ENCODE results near the gene APEX1. TPM values are rescaled to one million over a fixed set of nuclear protein-coding genes. Genes with fewer than 3 reads are reported as not detected.

APEX1 gene
- total RNA-seq, 4 donors from 2014 or later: 52.4 to 208 (median 93.3) TPM

DNA sequence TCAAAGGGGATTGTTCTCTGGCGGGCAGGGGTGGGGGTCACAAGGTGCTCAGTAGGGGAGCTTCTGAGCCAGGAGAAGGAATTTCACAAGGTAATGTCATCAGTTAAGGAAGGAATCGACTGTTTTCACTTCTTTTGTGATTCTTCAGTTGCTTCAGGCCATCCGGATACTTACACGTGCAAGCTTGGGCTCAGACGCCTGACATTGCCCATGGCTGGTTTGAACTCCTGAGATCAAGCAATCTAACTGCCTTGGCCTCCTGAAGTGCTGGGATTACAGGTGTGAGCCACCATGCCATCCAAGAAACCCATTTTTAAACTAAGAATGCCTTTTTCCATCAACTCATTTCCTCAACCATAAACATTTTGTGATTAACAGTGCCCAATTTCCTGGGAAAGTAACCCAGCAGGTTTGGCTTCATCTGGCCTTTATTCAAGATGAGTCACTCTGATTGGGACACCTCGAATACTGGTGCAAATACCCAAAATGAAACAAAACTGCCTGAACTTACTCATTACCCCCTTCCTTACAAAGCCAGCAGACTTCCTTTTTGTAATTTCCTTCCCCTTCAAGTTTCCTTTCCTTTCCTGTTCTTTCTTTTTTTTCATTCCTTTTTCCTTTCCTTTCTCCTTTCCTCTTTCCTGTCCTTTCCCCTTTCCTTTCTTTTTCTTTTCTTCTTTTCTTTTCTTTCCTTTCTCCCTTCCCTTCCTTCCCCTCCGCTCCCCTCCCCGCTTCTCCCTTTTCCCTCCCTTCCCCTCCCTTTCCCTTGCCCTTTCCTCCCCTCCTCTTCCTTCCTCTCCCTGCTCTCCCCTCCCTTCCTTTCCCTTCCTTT lies 40.1 kb downstream of the APEX1 start:
- no peaks in the 10 kb centered on the region for H3K9me3 ChIP-seq
- H3K27me3 ChIP-seq: no peaks in the 10 kb centered on the region
- no peaks in the 10 kb centered on the region for H3K36me3 ChIP-seq
- H3K4me3 ChIP-seq: no peak overlapping the region
- intact Hi-C loops (cut with DNase I; ENCODE audit: low total_unique reads): no loop called here
- TF ChIP-seq POLR2A (IDR thresholded peaks at IDR 0.05) (no peak), CTCF (IDR thresholded peaks at IDR 0.05) (no peak)
- no peak overlapping the region for H3K27ac ChIP-seq
- no peak for DNase-seq
- no peaks in the 10 kb centered on the region for H3K4me1 ChIP-seq

GRCh38 chr14:20498622-20499021 lies 43.6 kb downstream of the APEX1 start:
- Histone ChIP-seq H3K4me3 (no peak overlapping the region), H3K27me3 (no peaks in the 10 kb centered on the region), H3K9me3 (no peaks in the 10 kb centered on the region), H3K4me1 (no peaks in the 10 kb centered on the region), H3K27ac (no peak overlapping the region), H3K36me3 (no peaks in the 10 kb centered on the region)
- intact Hi-C loops (cut with DNase I; ENCODE audit: low total_unique reads): no loop called here
- DNase-seq: no peak
- TF ChIP-seq CTCF (IDR thresholded peaks at IDR 0.05) (no peak), POLR2A (IDR thresholded peaks at IDR 0.05) (no peak)

DNA sequence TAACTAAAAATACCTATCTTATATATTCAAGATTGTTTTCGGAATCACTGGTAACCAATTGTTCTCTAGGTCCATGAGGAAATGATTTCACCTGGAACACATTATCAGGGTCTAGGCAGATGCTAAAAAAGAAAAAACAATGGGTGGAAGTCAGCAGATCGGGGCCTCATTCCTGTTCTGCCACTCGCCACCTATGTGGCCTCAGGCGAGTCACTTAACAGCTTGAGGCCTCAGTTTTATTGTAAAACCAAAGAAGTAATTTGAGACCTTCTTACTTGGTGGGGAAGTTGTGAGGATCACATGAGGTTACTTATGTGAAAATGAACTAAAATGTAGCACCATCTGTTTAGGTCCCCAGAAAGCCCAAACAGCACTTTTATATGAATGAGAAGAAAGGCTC lies 44.1 kb downstream of the APEX1 start:
- H3K9me3 ChIP-seq: no peaks in the 10 kb centered on the region
- H3K4me3 ChIP-seq: no peak overlapping the region
- no peak overlapping the region for H3K27ac ChIP-seq
- no peaks in the 10 kb centered on the region for H3K27me3 ChIP-seq
- no peak for TF ChIP-seq CTCF (IDR thresholded peaks at IDR 0.05)
- no peak for TF ChIP-seq POLR2A (IDR thresholded peaks at IDR 0.05)
- DNase-seq: no peak
- H3K36me3 ChIP-seq: no peaks in the 10 kb centered on the region
- no peaks in the 10 kb centered on the region for H3K4me1 ChIP-seq
- intact Hi-C loops (cut with DNase I; ENCODE audit: low total_unique reads): no loop called here

DNA sequence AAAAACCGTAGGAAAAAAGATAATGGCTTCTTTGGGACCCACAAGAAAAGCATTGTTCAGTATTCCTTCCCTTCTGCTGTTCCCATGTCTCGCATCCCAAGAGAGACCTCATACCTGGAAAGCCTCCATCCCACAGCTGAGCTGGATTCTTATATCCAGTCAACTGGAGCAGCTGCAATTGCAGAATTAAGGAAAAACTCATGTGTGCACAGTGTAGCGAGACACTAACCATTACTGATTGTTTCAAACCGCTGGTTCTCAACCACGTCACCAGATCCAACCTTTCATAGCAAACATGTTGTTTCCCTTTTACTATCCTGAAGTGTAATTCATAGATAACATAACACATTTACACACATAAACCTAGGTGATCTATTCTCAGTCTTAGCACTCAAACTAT lies 44.9 kb downstream of the APEX1 start:
- H3K4me1 ChIP-seq: no peaks in the 10 kb centered on the region
- no peak overlapping the region for H3K27ac ChIP-seq
- TF ChIP-seq POLR2A (IDR thresholded peaks at IDR 0.05): no peak
- H3K9me3 ChIP-seq: no peaks in the 10 kb centered on the region
- no peaks in the 10 kb centered on the region for H3K36me3 ChIP-seq
- DNase-seq: no peak
- no peaks in the 10 kb centered on the region for H3K27me3 ChIP-seq
- intact Hi-C loops (cut with DNase I; ENCODE audit: low total_unique reads): no loop called here
- no peak overlapping the region for H3K4me3 ChIP-seq

DNA sequence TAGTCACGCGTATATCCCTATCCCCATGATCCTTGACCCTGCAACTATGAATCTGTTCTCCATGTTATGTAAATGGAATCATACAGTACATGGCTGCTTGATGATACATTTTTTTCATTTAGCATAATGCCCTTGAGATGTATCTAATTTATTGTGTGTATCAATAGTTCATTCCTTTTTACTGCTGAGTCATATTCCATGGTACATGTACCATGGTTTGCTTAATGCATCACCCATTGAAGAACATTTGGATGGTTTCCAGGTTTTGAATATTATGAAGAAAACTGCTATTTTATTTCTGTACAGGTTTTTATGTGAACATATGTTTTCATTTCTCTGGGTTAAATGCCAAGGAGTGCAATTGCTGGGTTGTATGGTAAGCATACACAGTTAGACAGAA lies 46.3 kb downstream of the APEX1 start:
- no peaks in the 10 kb centered on the region for H3K4me1 ChIP-seq
- H3K36me3 ChIP-seq: no peaks in the 10 kb centered on the region
- no peak overlapping the region for H3K27ac ChIP-seq
- no peak for TF ChIP-seq POLR2A (IDR thresholded peaks at IDR 0.05)
- TF ChIP-seq CTCF (IDR thresholded peaks at IDR 0.05): no peak
- H3K9me3 ChIP-seq: no peaks in the 10 kb centered on the region
- no peak for DNase-seq
- intact Hi-C loops (cut with DNase I; ENCODE audit: low total_unique reads): no loop called here
- H3K4me3 ChIP-seq: no peak overlapping the region
- H3K27me3 ChIP-seq: no peaks in the 10 kb centered on the region
